Activated naive CD8-positive, alpha-beta T cell treated with anti-CD3 and anti-CD28 coated beads, Interleukin-2, amount 50 U/mL, for 24 hours (primary cell): ENCODE measurements around the gene SRMS.
A peak's percentile ranks its signal among the peaks of the same experiment; 100 is the strongest.

Experiments
- ATAC-seq: fragments of 150-1000 bp; cut with Tn5 transposase; one replicate; pipeline ENCODE4 v1.10.0; 2021
- DNase-seq: peaks from one replicate; pipeline ENCODE4 v3.0.0; 2021
- H3K27ac Mint-ChIP-seq: one replicate; pipeline ENCODE4 v1.8.0; 2021; ENCODE audit warnings: mild to moderate bottlenecking, mixed read lengths
- H3K27me3 Mint-ChIP-seq: one replicate; pipeline ENCODE4 v1.8.0; 2021; ENCODE audit warnings: mixed read lengths
- H3K36me3 Mint-ChIP-seq: one replicate; pipeline ENCODE4 v1.8.0; 2021; ENCODE audit warnings: low read depth, mixed read lengths
- H3K4me1 Mint-ChIP-seq: one replicate; pipeline ENCODE4 v1.8.0; 2021; ENCODE audit warnings: mixed read lengths
- H3K4me3 Mint-ChIP-seq: one replicate; pipeline ENCODE4 v1.8.0; 2021; ENCODE audit warnings: mild to moderate bottlenecking, moderate library complexity, mixed read lengths
- H3K9me3 Mint-ChIP-seq: one replicate; pipeline ENCODE4 v1.8.0; 2021; ENCODE audit warnings: mixed read lengths

The SRMS gene

DNA sequence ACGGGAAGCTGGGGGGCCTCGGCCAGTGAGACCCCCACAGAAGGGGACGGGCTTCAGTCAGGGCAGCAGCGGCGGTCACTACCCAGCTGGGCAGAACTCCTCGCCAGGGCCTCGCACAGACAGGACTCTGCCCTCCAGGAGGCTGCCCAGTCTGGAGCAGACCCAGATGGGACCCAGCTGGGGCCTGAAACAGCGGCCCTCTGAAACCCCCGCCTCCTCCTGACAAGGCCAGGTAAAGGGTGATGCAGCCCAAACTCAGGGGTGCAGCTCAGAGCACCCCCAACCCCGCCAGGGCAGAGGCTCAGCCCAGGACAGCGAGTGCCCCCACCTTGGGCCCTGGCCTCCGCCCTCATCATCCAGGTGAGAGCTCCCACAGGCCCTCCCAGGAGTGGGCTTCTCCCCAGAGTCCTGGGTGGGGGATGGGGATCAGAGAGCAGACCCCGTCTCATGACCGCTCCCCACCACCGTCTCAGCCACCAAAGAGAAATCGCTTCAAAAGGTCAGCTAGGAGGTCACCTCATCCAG, 50.9 kb downstream of the SRMS start:
- no peak for ATAC-seq
- Mint-ChIP-seq H3K27me3 (peaks cover 19% of the 10 kb centered on the region), H3K36me3 (no peaks in the 10 kb centered on the region), H3K4me1 (peaks cover 2% of the 10 kb centered on the region), H3K4me3 (no peak overlapping the region), H3K27ac (no peak overlapping the region), H3K9me3 (peaks cover 6% of the 10 kb centered on the region)
- DNase-seq = no peak

- Mint-ChIP-seq H3K4me3 (peak overlapping the region; percentile 54), H3K27me3 (peaks cover 23% of the 10 kb centered on the region), H3K27ac (no peak overlapping the region)
These were observed 51.6 kb downstream of the SRMS start for GRCh38 chr20:63495741-63496595.

DNA sequence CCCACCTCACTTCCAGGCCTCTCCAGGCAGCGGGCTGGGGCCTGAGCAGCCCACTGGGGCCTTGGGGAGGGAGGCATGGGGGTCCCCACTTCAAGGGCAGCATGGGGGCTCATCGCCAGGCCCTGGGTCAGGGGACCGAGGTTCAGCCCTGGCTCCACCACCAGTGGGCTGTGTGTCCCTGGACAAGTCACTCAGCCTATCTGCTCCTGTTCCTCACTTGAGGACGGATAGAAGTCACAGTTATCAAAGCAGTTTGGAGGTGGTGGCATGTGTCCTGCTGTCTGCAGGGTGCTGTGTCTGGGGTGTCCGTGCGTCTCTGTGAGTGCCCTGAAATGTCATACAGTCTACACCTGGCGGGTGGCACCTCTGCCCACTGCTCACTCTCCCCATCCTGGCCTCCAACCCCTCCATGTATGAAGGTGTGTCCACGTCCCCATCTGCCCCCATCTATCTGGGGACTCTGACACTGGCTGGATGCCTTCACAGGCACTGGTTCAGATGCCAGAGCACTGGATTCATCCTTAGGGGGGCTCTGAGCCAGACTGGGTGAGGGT, 52.3 kb downstream of the SRMS start:
- Mint-ChIP-seq H3K27me3 (peaks cover 23% of the 10 kb centered on the region), H3K4me3 (no peak overlapping the region), H3K36me3 (no peaks in the 10 kb centered on the region), H3K4me1 (peaks cover 2% of the 10 kb centered on the region), H3K9me3 (peaks cover 6% of the 10 kb centered on the region), H3K27ac (no peak overlapping the region)
- DNase-seq (no peak), ATAC-seq (no peak)

More at GRCh38 chr20:63495741-63496595, 51.6 kb downstream of the SRMS start:
- no peaks in the 10 kb centered on the region for H3K36me3 Mint-ChIP-seq
- H3K4me1 Mint-ChIP-seq = peaks cover 2% of the 10 kb centered on the region
- H3K9me3 Mint-ChIP-seq = peaks cover 6% of the 10 kb centered on the region
- peak; percentile 86 for DNase-seq
- ATAC-seq = peak; percentile 59

- ATAC-seq (no peak), DNase-seq (no peak)
- peaks cover 2% of the 10 kb centered on the region for H3K4me1 Mint-ChIP-seq
- H3K4me3 Mint-ChIP-seq = no peak overlapping the region
- H3K36me3 Mint-ChIP-seq = no peaks in the 10 kb centered on the region
- H3K27me3 Mint-ChIP-seq = peaks cover 26% of the 10 kb centered on the region
- H3K9me3 Mint-ChIP-seq = peaks cover 6% of the 10 kb centered on the region
- no peak overlapping the region for H3K27ac Mint-ChIP-seq
These were observed 53.0 kb downstream of the SRMS start for GRCh38 chr20:63494420-63495166.

GRCh38 chr20:63494084-63494419, 53.5 kb downstream of the SRMS start:
- peaks cover 30% of the 10 kb centered on the region for H3K27me3 Mint-ChIP-seq
- no peaks in the 10 kb centered on the region for H3K36me3 Mint-ChIP-seq
- H3K4me1 Mint-ChIP-seq = peaks cover 2% of the 10 kb centered on the region
- H3K4me3 Mint-ChIP-seq = no peak overlapping the region
- H3K9me3 Mint-ChIP-seq = peaks cover 6% of the 10 kb centered on the region
- H3K27ac Mint-ChIP-seq = no peak overlapping the region
- no peak for DNase-seq
- no peak for ATAC-seq

- Mint-ChIP-seq H3K36me3 (no peaks in the 10 kb centered on the region), H3K27me3 (peaks cover 34% of the 10 kb centered on the region)
These were observed 54.0 kb downstream of the SRMS start for GRCh38 chr20:63493563-63494020.

DNA sequence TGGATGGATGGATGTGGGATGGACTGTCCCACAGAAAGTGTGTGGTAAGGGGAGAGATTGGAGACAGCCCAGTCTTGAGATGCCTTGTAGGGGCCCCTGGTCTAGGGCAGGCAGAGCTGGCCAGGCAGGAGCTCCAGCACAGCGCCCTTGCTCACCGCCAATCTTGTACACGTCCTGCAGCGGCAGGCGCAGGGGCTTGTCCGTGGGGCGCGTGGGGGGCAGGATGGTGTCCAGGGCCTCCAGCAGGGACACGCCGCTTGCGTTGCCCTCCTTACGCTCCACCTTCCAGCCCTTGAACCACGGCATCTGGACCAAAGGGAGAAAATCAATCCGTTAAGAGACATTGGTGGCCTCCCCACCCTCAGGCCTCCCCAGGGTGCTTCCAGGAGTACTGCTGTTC, 54.6 kb downstream of the SRMS start:
- DNase-seq (no peak), ATAC-seq (no peak)
- peaks cover 2% of the 10 kb centered on the region for H3K4me1 Mint-ChIP-seq
- no peak overlapping the region for H3K4me3 Mint-ChIP-seq
- H3K27me3 Mint-ChIP-seq = peaks cover 32% of the 10 kb centered on the region
- no peaks in the 10 kb centered on the region for H3K36me3 Mint-ChIP-seq
- peaks cover 6% of the 10 kb centered on the region for H3K9me3 Mint-ChIP-seq
- no peak overlapping the region for H3K27ac Mint-ChIP-seq

More at GRCh38 chr20:63493563-63494020, 54.0 kb downstream of the SRMS start:
- H3K4me3 Mint-ChIP-seq = no peak overlapping the region
- peaks cover 2% of the 10 kb centered on the region for H3K4me1 Mint-ChIP-seq
- ATAC-seq = no peak
- no peak overlapping the region for H3K27ac Mint-ChIP-seq
- peaks cover 6% of the 10 kb centered on the region for H3K9me3 Mint-ChIP-seq
- no peak for DNase-seq

DNA sequence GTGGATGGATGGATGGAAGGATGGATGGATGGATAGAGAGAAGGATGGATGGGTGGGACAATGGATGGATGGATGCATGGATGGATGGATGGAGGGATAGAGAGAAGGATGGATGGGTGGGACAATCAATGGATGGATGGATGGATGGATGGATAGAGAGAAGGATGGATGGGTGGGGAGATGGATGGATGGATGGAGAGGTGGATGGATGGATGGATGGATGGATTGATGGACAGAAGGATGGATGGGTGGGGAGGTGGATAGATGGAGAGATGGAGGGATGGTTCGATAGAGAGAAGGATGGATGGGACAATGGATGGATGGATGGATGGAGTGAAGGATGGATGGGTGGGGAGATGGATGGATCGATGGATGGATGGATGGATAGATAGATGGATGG, 55.0 kb downstream of the SRMS start:
- Mint-ChIP-seq H3K36me3 (no peaks in the 10 kb centered on the region), H3K4me3 (no peak overlapping the region), H3K4me1 (peaks cover 2% of the 10 kb centered on the region), H3K27me3 (peaks cover 29% of the 10 kb centered on the region), H3K9me3 (peaks cover 6% of the 10 kb centered on the region), H3K27ac (no peak overlapping the region)
- ATAC-seq (no peak), DNase-seq (no peak)

DNA sequence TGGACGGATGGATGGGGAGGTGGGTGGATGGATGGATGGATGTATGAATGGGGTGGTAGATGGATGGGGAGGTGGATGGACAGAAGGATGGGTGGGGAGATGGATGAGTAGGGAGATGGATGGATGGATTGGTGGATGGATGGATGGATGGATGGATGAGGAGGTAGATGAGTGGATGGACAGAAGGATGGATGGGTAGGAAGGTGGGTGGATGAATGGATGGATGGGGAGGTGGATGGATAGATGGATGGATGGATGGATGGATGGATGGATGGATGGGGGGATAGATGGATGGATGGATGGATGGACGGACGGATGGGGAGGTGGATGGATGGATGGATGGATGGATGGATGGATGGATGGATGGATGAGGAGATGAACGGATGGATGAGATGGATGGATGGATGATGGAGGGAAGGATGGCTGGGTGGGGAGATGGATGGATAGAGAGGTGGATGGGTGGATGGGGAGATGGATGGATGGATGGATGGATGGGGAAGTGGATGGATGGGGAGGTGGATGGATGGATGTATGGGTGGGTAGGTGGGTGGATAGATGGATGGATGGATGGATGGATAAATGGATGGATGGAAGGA, 55.8 kb downstream of the SRMS start:
- Mint-ChIP-seq H3K27ac (no peak overlapping the region), H3K4me1 (peaks cover 2% of the 10 kb centered on the region), H3K27me3 (peaks cover 26% of the 10 kb centered on the region), H3K36me3 (no peaks in the 10 kb centered on the region), H3K9me3 (peaks cover 6% of the 10 kb centered on the region), H3K4me3 (no peak overlapping the region)
- ATAC-seq = no peak
- no peak for DNase-seq

GRCh38 chr20:63491078-63491477, 56.5 kb downstream of the SRMS start:
- DNase-seq (no peak), ATAC-seq (no peak)
- H3K36me3 Mint-ChIP-seq = no peaks in the 10 kb centered on the region
- peaks cover 6% of the 10 kb centered on the region for H3K9me3 Mint-ChIP-seq
- peaks cover under 1% of the 10 kb centered on the region for H3K4me1 Mint-ChIP-seq
- H3K4me3 Mint-ChIP-seq = no peak overlapping the region
- H3K27ac Mint-ChIP-seq = no peak overlapping the region
- H3K27me3 Mint-ChIP-seq = peaks cover 26% of the 10 kb centered on the region
